GM21526 (cell line): ENCODE results near the gene USP7.
"Not testable (repeated sequence)": the region's sequence is repeated elsewhere in the genome, so short reads cannot be mapped to it uniquely, and the experiment has no call there.

Experiments used
- ATAC-seq: cut with Tn5 transposase; IDR thresholded peaks from one replicate; pipeline ENCODE4 v1.9.1; 2021; ENCODE audit warnings: moderate library complexity; ENCODE audit not compliant: unreplicated experiment, low FRiP score

USP7 gene

DNA sequence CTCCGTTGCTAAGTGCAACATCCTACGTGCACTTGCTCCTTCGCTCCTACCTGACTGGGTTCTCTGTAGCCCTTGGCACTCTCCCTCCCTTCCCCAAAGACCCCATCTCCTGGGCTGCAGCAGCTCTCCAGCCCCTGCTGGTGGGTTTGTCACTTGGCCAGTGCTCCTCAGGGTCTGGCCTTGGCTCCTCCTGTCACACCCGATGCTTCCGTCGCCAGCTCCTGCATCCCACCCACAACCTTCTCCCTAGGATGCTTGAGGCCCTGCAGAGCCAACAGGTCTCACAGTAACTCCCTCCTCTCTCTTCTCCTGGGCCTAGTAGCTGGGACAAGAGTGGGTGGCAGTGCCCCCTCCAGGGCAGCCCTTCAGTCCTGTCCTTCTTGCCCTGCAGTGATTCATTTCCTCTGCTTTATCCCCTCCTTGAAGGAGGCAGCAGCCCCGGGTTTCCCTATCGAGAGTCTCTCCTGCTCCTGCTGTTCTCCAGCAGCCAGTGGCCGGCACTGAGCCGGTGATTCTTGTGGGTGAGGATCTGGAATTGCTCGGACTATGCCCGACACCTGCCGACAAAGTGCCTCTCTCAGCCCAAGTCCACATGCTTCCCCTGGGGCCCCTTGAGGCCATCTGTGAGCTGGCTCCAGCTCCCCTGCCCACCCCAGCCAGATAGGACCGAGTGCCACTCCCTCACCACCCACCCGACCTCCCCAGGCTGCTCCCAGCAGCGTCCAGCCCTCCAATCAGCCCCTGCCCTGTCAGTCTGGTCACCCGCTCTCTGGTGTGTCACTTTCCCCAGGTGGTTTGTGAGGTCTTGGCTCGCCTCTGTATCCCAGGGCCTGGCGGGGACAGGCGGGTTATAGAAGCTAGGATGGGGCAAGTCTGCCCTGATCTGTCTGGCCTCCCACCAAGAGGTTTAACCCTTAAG lies 77.8 kb downstream of the USP7 start:
- no peak for ATAC-seq

GRCh38 chr16:8882725-8883377 lies 80.9 kb downstream of the USP7 start:
- ATAC-seq: no peak

DNA sequence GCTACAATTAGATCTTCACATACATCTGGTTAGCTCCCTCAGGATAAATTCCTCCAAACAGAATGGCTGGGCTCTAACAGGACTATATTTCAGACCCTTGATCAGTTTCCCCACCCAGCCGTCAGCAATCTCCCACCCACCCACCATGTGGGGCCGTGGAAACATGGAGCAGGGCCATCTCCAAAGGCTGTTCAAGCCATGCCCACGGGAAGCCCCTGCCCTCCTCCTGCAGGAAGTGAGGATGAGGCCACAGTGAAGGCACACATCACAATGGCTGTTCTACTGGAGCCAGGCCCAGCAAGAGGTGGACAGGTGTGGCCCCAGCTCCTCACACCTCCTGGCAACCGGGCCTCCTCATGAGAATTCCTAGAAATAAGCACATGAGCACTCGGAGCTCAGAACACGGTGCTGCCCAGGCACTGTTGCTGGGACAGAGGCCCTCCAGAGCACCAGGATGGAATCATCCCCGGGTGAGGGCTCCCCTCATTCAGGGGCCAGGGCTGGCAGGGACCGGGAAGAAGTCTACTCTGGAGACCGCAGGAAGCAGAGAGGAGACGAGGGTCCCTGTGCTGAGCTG lies 81.6 kb downstream of the USP7 start, which contains the start of gene LITAFD:
Gene LITAFD, plus strand, starts transcription at position 311 of the 577 bp plus-strand sequence. CDS start 2,005 bp downstream, outside the sequence.
- no peak for ATAC-seq

DNA sequence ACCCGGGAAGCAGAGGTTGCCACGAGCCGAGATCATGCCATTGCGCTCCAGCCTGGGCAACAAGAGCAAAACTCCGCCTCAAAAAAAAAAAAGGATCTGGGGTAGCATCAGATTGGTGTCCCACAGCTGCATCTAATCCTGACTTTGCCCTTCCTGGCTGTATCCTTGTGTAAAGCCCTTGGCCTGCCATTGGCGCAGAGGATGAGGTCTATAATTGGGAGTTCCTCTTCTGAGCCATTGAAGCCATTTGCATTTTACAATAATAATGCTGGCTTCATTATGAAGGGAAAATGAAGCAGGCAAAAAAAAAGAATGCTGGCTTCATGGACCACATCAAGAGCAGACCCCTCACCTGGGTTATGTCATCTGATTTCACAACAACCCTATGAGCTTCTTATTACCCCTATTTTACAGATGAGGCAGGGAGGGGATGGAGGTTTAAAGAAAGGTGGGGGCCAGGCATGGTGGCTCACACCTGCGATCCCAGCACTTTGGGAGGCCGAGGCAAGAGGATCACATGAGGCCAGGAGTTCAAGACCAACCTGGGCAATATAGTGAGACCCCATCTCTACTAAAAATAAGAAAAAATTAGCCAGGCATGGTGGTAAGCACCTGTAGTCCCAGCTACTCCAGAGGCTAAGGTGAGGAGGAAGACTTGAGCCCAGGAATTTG lies 82.7 kb downstream of the USP7 start:
- ATAC-seq: no peak

GRCh38 chr16:8878523-8878911 lies 85.2 kb downstream of the USP7 start:
- no peak for ATAC-seq

DNA sequence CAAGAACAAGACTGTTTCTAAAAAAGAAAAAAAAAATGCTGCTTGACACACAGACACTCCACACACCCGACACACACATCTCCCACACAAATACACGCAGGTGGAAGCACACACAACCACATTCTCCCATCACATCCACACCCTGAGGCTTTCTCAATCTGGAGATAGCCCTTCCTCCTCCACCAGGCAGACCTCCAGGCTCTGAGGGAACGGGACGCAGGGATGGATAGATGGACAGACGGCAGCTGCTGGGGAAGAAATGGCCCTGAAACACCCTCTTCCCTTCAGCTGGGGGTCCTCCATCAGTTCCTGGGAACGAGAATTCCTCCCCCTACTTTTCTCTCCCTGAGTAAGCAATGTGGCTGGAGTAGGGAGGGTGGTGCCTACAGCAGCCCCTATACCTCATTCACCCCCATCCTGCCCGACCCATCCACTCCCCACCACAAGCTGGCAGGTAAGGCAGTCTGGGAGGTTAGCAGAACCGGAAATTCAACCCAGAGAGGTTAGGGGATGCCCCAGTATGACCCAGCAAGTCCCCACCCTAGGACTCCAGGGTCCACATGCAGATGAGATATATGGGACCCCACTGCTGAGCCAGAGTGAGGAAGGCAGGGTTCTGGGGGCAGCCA lies 85.7 kb downstream of the USP7 start:
- ATAC-seq: no peak

DNA sequence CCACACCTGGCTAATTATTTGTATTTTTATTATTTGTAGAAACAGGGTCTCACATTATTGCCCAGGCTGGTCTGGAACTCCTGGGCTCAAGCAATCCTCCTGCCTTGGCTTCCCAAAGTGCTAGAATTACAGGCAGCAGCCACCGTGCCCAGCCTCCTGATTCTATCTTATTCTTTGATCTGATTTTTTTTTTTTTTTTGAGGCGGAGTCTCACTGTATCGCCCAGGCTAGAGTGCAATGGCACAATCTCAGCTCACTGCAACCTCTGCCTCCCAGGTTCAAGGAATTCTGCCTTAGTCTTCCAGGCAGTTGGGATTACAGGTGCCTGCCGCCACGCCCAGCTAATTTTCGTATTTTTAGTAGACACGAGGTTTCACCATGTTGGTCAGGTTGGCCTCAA lies 88.4 kb downstream of the USP7 start:
- ATAC-seq: not testable (repeated sequence)

- ATAC-seq: no peak
Measured at GRCh38 chr16:8874388-8874787, 89.3 kb downstream of the USP7 start.

DNA sequence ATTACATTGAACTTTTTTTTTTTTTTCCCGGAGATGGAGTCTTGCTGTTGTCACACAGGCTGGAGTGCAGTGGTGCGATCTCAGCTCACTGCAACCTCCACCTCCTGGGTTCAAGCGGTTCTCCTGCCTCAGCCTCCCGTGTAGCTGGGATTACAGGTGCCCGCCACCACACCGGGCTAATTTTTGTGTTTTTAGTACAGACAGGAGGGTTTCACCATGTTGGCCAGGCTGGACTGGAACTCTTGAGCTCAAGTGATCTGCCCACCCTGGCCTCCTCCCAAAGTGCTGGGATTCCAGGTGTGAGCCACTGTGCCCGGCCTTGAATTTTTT lies 89.9 kb downstream of the USP7 start:
- not testable (repeated sequence) for ATAC-seq

DNA sequence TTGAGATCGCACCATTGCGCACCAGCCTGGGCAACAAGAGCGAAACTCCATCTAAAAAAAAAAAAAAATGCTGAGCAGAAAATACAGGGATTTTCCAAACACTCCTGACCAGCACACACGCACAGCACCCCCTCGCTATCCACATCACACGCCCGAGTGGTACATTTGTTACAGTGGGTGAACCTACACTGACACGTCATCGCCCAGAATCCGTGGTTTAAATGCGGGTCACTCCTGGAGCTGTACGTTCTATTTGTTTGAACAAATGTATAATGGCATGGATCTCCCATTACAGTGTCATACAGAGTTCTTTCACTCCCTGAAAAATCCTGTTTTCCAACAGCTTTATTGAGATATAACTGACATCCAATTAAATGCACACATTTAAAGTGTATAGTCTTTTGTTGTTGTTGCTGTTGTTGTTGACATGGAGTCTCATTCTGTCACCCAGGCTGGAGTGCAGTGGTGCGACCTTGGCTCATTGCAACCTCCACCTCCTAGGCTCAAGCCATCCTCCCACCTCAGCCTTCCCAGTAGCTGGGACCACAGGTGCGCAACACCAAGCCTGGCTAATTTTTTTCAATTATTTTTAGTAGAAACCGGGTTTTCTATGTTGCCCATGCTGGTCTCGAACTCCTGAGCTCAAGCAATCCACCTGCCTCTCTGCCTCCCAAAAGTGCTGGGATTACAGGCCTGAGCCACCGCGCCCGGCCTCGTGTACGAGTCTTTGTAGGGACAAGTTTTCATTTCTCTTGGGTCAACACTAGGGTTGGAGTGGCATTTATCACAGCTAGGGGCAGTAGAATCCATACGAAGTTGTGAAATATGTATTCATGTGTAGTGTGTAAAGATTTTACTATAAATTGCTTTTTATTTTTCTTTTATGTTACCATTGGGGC lies 90.5 kb downstream of the USP7 start:
- no peak for ATAC-seq

DNA sequence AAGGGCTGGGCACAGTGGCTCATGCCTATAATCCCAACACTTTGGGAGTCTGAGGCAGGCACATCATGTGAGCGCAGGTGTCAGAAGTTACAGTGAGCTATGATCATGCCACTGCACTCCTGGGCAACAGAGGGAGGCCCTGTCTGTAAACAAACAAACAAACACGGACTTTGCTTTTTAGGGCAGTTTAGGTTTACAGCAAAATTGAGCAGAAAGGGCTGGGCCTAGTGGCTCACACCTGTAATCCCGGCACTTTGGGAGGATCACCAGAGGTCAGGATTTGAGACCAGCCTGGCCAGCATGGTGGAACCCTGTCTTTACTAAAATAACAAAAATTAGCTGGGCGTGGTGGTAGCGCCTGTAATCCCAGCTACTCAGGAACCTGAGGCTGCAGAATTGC lies 91.6 kb downstream of the USP7 start:
- ATAC-seq: no peak

DNA sequence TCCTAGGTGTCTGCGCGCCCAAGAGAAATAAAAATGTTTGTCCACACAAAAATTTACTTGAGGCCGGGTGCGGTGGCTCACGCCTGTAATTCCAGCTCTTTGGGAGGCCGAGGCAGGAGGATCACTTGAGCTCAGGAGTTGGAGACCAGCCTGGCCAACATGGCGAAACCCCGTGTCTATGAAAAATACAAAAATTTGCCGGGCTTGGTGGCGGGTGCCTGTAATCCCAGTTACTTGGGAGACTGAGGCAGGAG lies 93.8 kb downstream of the USP7 start:
- ATAC-seq: not testable (repeated sequence)

DNA sequence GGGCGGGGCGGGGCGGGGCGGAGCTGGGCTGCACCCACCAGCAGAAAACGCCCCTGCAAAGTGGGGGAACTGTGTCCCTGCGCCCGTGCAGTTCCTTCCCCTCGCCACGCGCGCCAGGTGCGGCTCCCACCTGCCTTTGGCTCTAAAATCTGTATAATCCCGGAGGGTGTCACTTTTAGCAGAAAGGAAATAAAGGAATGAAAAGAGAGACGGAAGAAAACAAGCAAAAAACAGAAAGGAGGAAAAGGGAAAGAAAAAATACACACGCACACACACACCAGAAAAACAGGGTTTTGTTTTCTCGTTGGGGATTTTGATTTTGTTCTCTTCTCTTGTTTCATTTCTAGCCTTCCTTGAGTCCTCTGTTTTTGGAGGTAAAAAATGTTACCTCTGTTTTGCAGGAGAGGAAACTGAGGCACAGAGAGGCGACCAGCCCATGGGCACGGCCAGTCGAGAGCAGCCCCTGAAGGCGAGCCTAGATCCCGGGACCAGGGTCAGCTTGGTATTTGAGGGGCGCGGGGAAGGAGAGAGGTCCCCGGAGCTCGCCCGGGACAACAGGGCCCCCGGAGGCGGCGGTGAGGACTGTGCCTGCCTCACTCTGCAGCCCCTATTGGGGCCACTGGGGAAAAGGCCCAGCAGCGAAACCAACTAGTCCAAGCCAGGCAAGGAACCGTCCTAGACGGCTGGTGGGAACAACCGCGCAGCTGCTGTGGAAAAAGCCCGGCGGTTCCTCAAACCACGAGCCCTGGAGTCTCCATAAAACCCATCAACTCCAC lies 94.3 kb downstream of the USP7 start:
- no peak for ATAC-seq

GRCh38 chr16:8868416-8869211 lies 95.1 kb downstream of the USP7 start, which contains the start of gene CARHSP1:
Gene CARHSP1 (minus strand): TSS chr16:8869006. CDS start chr16:8859328, 9,678 bp downstream.
- ATAC-seq: peak; percentile 55

DNA sequence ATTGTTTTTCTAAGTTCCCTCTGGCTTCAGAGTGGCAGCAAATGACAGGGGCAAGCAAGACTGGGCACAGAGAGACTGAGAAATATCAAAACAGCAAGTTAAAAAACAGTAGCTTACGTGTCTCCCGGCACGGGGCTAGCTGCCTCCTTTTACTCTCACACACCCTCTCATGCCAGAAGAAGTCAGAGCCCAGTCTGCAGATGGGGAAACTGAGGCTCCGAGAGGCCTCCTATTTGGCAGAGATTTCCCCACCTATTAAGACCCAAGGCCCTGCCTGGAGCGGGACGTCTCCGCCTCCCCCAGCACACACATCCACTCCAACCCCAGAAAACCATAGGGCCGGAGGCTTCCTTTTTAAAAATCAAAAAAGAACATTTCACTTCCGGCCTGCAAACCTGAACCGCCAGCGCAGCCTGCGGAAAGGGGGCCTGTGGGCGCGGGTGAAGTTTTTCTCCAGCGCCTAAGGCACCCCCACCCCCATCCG lies 95.7 kb downstream of the USP7 start:
- no peak for ATAC-seq

DNA sequence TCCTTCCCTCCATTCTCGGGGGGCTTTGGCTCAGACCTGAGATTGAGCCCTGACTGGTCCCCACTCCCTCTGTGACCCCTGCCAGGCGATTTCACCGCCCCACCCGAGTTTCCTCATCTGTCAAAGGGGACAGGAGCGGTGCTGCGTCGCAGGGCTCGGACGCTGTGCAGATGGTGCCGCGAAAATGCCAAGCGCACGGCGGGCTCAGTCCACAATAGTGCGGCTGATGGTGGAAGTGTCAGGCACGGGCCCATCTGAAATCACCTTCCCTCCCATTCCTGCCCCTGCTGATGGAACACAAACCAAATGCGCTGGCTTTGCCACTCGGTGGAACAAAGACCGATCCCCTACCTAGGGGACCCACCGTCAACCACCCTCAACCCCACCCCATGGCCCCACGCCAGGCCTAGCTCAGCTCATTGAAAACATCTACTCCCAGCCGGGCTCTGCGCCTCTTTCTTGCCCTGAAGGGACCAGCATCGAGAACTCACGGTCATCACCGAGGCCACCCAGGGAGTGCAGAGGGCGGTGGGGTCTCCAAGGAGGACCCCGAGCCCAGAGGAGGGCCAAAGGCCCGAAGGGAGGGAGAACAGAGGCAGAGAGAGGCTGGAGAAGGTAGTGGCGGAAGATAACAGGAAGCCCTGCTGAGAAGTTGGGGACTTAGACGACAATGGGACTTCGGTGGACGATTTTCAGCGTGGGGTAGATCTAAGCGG lies 96.3 kb downstream of the USP7 start:
- ATAC-seq: no peak

GRCh38 chr16:8866884-8867215 lies 96.9 kb downstream of the USP7 start:
- ATAC-seq: no peak
